ENCODE measurements around the gene BOLA3.
"Not testable (repeated sequence)": the region's sequence is repeated elsewhere in the genome, so short reads cannot be mapped to it uniquely, and the experiment has no call there.

Gene BOLA3

DNA sequence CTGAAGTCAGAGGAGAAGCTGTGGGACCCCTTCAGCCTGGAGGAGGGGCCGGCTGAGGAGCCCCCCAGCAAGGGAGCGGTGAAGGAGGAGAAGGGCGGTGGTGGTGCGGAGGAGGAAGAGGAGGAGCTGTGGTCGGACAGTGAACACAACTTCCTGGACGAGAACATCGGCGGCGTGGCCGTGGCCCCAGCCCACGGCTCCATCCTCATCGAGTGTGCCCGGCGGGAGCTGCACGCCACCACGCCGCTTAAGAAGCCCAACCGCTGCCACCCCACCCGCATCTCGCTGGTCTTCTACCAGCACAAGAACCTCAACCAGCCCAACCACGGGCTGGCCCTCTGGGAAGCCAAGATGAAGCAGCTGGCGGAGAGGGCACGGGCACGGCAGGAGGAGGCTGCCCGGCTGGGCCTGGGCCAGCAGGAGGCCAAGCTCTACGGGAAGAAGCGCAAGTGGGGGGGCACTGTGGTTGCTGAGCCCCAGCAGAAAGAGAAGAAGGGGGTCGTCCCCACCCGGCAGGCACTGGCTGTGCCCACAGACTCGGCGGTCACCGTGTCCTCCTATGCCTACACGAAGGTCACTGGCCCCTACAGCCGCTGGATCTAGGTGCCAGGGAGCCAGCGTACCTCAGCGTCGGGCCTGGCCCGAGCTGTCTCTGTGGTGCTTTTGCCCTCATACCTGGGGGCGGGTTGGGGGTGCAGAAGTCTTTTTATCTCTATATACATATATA lies 46.0 kb downstream of the BOLA3 start:
- DNase-seq: no peak

DNA sequence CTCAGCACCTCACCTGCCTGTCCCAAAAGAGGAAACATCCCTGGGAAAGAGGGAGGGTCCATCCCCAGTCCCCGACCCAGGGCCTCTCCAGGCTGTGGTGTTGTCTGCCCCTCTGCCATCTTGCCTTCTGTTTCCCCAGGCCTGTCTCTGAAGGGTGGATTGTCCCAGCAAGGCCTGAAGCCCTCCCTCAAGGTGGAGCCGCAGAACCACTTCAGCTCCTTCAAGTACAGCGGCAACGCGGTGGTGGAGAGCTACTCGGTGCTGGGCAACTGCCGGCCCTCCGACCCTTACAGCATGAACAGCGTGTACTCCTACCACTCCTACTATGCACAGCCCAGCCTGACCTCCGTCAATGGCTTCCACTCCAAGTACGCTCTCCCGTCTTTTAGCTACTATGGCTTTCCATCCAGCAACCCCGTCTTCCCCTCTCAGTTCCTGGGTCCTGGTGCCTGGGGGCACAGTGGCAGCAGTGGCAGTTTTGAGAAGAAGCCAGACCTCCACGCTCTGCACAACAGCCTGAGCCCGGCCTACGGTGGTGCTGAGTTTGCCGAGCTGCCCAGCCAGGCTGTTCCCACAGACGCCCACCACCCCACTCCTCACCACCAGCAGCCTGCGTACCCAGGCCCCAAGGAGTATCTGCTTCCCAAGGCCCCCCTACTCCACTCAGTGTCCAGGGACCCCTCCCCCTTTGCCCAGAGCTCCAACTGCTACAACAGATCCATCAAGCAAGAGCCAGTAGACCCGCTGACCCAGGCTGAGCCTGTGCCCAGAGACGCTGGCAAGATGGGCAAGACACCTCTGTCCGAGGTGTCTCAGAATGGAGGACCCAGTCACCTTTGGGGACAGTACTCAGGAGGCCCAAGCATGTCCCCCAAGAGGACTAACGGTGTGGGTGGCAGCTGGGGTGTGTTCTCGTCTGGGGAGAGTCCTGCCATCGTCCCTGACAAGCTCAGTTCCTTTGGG lies 47.2 kb downstream of the BOLA3 start:
- DNase-seq: no peak

DNA sequence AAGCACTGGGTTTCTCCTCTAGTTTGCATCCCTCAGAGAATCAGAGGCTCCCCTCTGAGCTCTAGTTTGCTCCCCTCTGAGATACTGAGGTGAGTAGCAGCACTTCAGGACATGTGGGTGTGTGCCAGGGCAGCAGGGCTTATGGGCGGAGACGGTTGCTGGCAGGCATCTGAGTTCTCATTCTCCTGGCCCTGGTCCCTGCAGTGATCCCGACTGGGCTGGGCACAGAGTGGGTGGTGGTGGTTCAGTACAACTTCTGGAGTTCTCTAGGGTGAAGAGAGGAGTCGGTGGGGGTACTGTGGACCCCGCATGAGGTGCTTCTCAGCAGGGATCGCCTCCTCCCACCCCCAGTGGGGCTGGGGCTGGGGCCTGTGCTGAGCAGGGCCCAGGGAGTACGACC lies 47.9 kb downstream of the BOLA3 start:
- no peak for DNase-seq

DNA sequence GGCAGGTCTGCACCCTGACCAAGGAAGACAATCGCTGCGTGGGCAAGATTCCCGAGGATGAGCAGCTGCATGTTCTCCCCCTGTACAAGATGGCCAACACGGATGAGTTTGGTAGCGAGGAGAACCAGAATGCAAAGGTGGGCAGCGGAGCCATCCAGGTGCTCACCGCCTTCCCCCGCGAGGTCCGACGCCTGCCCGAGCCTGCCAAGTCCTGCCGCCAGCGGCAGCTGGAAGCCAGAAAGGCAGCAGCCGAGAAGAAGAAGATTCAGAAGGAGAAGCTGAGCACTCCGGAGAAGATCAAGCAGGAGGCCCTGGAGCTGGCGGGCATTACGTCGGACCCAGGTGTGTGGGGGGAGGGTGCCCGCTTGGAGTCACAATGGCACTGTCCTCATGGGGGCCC lies 48.4 kb downstream of the BOLA3 start:
- DNase-seq: no peak

DNA sequence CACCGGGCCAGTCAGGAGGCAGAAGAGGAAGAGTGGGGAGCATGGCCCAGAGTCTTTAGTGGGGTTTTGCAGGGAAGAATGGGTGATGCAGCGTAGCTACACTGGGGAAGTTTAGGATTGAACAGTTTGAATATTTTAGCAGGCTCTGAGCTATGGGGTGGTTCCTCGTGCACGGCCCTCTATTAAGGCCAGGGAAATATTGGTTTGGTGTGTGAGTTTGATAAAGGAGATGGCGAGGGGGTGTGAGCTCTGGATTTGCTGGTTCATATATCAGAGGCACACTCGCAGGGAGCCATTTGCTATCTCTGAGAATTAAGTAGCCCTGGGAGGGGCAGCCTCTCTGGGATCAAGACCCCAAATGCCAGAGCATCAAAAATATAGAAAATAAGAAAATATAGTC lies 50.1 kb downstream of the BOLA3 start:
- DNase-seq: no peak

DNA sequence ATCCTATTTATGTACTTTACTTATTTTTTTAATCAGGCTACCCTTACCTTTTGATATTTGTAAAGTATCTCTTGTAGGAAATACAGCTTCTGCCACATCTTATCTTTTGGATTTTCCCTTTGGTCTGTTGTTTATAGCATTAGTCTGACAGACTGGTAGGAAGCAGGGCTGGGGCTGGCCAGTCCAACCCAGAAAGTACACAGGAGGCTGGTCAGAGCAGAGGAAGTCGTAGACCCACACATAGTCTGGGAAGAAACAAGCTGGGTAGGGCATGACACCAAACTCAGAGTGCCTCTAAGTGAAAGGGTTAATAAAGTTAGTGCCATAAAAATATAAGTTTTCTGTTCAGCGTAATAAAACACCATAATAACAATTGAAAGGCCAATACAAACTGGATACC lies 51.7 kb downstream of the BOLA3 start:
- no peak for DNase-seq

DNA sequence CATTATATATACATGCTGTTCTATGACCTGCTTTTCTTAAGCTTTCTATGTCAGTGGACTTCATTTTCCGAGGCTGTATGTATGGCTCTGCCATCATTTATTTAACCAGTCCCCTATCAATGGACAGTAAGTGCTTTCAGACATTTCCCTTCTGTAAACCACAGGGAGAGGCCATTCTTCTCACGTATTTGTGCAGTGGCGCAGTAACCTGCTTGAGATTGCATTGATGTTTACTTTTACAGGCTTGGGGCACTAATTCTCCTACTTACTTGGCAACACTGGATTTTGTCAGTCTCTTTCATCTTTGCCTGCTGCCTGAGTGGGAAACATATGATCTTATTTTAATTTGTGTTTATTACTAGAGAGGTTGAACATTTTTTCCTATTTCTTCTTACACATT lies 52.1 kb downstream of the BOLA3 start:
- DNase-seq: no peak

DNA sequence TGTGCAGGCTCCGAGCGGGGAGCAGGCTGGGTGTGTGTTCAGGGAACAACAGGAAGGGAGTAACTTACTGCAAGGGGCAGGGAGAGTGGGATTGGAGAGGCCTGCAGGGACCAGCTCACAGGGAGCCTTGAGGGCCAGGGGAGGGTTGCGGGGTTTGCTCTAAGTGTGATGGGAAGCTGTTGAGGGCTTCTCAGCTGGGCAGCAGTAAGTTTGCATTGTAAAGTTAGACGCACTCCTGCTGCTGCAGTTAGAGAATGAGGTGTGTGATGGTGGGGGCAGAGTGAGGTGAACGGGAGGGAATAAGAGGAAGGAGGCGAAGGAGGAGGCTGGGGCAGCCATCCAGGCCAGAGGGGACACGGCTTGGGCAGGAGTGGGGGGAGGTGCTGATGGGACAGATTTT lies 53.4 kb downstream of the BOLA3 start:
- DNase-seq: no peak

DNA sequence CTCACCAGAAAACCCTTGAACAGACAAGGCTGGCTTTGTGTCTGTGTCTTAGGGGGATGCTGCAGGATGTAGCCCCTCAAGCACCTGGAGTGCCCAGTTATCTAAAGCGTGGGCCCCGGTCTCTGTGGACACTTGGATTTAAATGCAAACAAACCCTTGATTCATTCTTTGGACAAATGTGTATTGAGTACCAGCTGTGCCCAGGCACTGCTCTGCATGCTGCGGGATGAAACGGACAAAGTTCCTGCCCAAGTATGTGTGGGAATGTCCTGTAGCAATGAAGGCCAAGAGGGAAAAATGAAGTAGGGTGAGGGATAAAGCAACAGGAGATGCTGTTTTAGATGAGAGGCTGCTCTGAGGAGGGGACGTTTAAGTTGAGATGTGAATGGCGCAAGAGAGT lies 53.9 kb downstream of the BOLA3 start:
- no peak for DNase-seq

DNA sequence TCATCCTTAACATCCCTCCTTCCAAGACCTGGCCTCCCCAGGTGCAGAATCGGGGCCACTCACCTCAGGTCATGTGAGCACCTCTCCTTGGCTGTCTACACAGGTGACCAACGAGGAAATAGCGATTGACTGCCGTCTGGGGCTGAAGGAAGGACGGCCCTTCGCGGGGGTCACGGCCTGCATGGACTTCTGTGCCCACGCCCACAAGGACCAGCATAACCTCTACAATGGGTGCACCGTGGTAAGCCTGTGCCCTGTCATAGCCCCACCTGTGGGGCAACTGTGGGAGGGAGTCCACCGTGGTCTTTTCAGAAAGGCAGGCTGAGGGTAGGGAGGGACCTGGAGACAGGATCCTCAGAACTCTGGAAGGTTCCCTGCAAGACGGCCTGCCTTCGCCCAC lies 54.3 kb downstream of the BOLA3 start:
- no peak for DNase-seq

DNA sequence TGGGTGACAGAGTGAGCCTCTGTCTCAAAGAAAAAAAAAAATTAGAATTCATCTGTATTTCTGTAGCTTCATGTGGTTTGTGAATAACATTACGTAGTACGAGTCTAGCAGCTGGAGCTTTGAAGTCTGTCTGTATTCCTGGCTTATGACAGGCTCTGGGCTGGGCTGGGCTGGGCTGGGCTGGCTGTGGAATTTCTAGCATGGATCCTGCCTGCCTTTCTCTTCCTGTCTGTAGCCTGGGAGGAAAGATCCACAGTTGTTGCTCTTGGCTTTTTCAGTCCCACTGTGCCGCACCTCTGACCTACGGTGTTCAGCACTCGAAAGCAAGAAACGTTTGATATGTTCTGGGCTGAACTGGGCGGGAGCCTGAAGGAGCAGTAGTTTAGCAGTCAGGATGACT lies 55.4 kb downstream of the BOLA3 start:
- no peak for DNase-seq

DNA sequence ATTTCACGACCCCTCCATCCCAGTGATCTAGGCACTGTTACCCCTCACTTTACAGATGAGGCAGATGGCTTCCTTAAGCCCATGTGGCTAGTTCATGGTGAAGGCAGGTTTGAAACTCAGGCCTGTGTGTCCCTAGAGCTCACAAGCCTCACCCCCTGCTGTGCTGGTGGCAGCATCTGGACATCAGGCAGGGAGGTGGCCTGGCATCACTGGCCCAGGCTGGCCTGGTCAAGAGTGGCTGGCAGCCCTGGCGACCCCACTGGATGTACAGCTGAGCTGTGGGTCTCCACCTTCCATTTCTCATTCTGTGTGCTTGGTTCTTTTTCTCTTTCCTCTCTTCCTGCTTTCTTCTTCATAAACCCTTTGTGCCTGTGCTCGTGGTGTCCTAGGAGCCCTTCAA lies 56.3 kb downstream of the BOLA3 start:
- DNase-seq: no peak

DNA sequence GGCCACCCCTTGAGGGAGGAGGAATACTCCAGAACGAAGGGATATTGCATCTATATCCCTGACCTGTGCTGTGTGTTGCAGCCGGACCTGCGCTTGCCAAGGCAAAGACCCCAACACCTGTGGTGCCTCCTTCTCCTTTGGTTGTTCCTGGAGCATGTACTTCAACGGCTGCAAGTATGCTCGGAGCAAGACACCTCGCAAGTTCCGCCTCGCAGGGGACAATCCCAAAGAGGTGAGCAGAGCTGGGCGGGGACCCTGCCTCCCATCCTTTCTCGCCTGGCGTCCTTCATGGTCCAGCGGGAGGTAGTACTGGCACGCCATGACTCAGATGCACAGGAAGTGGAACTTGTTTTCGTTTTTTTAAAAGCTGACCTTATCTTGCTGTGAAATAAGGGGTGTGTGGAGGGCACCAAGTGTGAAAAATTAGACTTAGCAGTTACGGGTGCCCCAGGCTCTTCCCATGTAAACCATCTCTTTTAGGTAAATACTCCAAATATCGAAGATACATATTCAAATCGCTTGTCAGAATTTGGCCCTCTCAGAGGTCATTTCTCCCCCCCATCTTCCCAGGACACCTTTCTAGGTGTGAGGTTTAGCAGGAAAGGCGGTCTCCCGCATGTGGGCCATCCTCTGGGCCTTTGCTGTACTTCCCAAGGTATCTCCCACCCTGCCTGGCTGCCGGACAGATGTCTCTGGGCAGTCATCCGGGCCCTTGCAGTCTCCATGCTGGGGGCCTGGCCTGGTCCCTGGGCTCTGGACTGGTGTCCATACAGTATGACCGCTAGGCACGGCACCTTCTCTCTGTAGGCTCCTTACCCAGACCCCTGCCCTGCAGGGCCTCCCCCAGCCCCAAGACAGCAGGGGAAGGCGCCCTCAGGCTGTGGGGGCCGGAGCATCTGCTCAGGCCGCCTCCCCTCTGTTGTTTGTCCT lies 57.6 kb downstream of the BOLA3 start:
- no peak for DNase-seq

DNA sequence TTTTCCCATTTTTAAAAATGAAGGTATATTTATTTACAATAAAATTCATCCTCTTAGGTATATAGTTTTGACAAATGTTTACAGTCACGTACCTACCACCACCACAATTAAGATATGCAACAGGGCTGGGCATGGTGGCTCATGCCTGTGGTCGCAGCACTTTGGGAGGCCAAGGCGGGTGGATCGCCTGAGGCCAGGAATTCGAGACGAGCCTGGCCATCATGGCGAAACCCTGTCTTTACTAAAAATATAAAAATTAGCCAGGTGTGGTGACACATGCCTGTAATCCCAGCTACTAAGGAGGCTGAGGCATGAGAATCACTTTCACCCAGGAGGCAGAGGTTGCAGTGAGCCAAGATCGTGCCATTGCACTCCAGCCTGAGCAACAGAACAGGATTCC lies 59.0 kb downstream of the BOLA3 start:
- DNase-seq: not testable (repeated sequence)

DNA sequence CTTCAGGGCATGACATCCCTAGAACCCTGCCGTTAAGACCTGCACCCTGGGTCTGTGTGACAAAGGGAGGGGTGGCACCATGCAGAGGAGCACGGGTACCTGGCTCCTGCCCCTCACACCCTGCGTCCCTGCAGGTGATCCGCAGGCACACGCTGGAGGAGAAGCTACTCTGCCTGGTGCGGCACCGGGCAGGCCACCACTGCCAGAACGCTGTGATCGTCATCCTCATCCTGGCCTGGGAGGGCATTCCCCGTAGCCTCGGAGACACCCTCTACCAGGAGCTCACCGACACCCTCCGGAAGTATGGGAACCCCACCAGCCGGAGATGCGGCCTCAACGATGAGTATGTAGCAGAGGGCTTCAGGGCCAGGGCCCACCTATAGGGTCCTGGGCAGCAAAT lies 60.0 kb downstream of the BOLA3 start:
- no peak for DNase-seq

DNA sequence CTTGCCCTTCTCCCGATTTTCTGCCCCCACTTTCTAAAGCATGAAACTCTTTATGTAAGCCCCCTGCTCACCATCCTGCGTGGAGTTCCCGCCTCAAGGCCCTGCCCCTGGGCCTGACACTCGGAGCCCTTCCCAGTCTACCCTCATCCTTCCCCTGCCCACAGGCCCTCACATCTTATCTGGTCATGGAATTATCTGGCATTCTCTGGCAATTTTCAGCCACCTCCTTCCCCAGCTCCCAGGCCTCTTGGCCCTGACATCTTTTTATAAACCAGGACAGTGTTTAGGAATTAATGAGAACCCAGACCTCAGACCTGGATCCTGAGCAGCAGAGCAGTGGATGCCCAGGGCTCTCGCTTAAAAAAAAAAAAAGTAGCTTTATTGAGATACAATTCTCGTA lies 61.7 kb downstream of the BOLA3 start:
- DNase-seq: no peak
